Skeletal muscle satellite cell (primary cell): ENCODE measurements around the gene LRIG1.

Source experiments
- H3K27me3 ChIP-seq: 2 replicates; pipeline ENCODE4 v1.7.0; 2013; ENCODE audit warnings: low read length; ENCODE audit not compliant: control insufficient read depth, insufficient read depth
- H3K36me3 ChIP-seq: 2 replicates; pipeline ENCODE4 v1.7.0; 2013; ENCODE audit warnings: mild to moderate bottlenecking, control low read depth, low read length; ENCODE audit not compliant: insufficient read depth
- H3K4me1 ChIP-seq: 2 replicates; pipeline ENCODE4 v1.7.0; 2013; ENCODE audit warnings: low read length; ENCODE audit not compliant: control insufficient read depth, insufficient read depth
- H3K4me2 ChIP-seq: 2 replicates; pipeline ENCODE4 v1.7.0; 2013; ENCODE audit warnings: mild to moderate bottlenecking, low read length
- H3K4me3 ChIP-seq: 2 replicates; pipeline ENCODE4 v1.7.0; 2013; ENCODE audit warnings: low read length
- H3K9ac ChIP-seq: 2 replicates; pipeline ENCODE4 v1.7.0; 2013; ENCODE audit warnings: mild to moderate bottlenecking, low read depth, low read length, moderate library complexity
- H3K9me3 ChIP-seq: replicated peaks from 2 replicates; pipeline ENCODE4 v1.7.0; 2013; ENCODE audit warnings: mild to moderate bottlenecking, control low read depth, low read length

Gene LRIG1

DNA sequence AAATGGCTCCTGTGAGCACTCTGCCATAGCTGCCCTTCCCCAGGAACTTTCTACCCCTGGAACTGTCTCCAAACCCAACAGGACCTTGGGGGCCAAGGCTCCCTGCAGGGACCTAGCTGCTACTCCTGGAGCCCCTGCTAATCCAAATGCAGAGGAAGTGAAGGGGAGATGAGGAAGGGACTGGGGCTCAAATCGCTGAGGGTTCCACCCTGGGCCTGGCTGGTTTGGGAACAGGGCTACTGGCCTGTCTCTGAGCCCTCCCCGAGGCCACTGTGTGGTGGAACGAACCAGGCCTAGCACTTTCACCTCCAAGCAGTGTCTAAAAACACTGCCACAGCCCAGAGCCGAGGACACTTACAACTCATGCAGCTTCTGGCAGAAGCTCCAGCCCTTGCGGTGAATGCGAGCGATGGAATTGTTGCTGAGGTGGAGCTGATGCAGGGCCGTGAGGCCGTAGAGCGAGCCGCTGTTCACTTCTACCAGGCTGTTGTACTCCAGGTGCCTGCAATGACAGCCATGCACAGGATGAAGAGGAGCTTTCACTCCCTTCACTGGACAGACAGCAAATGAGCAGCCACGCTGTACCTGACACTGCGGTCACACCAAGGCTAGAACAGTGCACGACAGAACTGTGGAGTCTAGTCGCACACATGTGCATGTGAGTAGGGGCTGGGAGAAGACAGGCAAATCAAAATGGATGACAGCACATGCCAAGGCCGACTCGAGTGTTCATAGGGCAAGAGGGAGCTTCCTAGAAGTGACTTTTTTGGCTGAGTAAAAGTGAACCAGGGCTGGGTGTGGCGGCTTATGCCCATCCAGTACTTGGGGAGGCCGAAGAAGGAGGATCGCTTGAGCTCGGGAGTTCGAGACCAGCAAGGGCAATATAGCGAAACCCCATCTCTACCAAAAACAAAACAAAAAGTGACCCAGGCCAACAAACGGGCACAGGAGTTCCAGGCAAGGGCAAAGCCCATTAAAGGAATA is 90.8 kb downstream of the LRIG1 start:
- Histone ChIP-seq H3K4me1 (peaks cover 27% of the 10 kb centered on the region), H3K36me3 (no peaks in the 10 kb centered on the region), H3K9me3 (no peaks in the 10 kb centered on the region), H3K4me2 (no peak overlapping the region), H3K9ac (no peak overlapping the region), H3K27me3 (no peaks in the 10 kb centered on the region), H3K4me3 (no peak overlapping the region)

- no peaks in the 10 kb centered on the region for H3K27me3 ChIP-seq
- H3K4me2 ChIP-seq: no peak overlapping the region
- peaks cover 25% of the 10 kb centered on the region for H3K4me1 ChIP-seq
- no peak overlapping the region for H3K4me3 ChIP-seq
- no peak overlapping the region for H3K9ac ChIP-seq
- no peaks in the 10 kb centered on the region for H3K9me3 ChIP-seq
- no peaks in the 10 kb centered on the region for H3K36me3 ChIP-seq
These were observed 93.1 kb downstream of the LRIG1 start for GRCh38 chr3:66407611-66408218.

DNA sequence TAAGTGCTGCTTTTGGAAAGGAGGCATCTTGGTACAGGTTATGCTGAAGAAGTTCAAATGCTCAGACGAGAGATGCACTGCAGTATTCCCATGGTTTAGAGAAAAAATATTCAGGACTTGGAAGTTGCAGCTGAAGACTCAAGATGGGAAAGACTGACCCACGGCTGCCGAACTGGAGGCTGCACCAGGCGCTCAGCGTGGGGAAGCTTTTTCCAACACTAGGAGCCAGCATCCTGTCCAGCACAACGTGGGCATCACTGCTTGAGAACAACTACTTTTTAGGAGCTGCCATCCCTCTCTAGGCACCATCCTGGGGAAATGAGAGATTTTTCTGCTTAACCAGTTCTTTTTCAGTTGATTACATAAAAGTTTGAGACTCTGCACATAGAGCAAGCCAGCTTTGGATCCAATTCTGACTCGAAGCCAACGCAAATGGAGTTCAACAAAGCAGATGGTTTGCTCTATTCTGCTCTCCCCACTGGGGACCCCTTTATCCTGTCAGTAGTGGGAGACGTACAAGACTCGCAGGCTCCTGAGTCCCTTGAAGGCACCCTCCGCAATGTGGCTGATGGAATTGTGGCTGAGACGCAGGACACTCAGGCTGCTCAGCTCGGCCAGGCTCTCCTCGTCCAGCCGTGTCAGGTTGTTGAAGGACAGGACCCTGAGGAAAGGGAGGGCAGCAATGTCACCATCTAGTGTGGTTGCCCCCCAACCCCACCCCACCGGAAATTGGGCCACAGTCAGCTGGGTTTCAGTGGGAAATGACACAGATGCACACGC is 93.8 kb downstream of the LRIG1 start:
- H3K4me2 ChIP-seq: no peak overlapping the region
- no peak overlapping the region for H3K9ac ChIP-seq
- no peaks in the 10 kb centered on the region for H3K9me3 ChIP-seq
- no peaks in the 10 kb centered on the region for H3K27me3 ChIP-seq
- no peaks in the 10 kb centered on the region for H3K36me3 ChIP-seq
- H3K4me1 ChIP-seq: peaks cover 28% of the 10 kb centered on the region
- no peak overlapping the region for H3K4me3 ChIP-seq

DNA sequence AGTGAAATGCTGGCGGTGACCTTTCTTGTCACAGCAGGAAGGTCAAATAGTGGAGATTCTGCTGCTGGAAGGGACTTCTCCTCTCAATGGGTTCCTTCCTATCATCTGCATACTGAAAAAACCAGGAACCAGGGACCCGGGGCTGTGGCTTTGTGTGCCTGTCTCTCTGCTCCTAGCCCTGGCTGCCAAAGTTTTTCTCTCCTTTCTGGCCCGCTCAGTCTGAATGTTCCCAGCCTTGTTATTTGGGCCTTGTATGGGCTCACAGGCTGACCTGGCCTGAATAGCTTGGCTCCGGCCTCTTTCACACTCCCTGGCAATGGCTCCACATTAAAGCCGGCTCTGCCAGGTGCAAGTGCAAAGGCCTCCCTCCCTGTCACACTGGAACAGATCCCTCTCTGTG is 94.7 kb downstream of the LRIG1 start:
- no peaks in the 10 kb centered on the region for H3K36me3 ChIP-seq
- H3K4me3 ChIP-seq: no peak overlapping the region
- peaks cover 28% of the 10 kb centered on the region for H3K4me1 ChIP-seq
- H3K27me3 ChIP-seq: no peaks in the 10 kb centered on the region
- peak overlapping the region; percentile 23 for H3K4me2 ChIP-seq
- H3K9ac ChIP-seq: no peak overlapping the region
- no peaks in the 10 kb centered on the region for H3K9me3 ChIP-seq

GRCh38 chr3:66405701-66406091 is 95.1 kb downstream of the LRIG1 start:
- Histone ChIP-seq H3K9ac (no peak overlapping the region), H3K27me3 (no peaks in the 10 kb centered on the region), H3K9me3 (no peaks in the 10 kb centered on the region), H3K4me1 (peaks cover 30% of the 10 kb centered on the region), H3K4me2 (peak overlapping the region; percentile 23), H3K36me3 (no peaks in the 10 kb centered on the region), H3K4me3 (no peak overlapping the region)

DNA sequence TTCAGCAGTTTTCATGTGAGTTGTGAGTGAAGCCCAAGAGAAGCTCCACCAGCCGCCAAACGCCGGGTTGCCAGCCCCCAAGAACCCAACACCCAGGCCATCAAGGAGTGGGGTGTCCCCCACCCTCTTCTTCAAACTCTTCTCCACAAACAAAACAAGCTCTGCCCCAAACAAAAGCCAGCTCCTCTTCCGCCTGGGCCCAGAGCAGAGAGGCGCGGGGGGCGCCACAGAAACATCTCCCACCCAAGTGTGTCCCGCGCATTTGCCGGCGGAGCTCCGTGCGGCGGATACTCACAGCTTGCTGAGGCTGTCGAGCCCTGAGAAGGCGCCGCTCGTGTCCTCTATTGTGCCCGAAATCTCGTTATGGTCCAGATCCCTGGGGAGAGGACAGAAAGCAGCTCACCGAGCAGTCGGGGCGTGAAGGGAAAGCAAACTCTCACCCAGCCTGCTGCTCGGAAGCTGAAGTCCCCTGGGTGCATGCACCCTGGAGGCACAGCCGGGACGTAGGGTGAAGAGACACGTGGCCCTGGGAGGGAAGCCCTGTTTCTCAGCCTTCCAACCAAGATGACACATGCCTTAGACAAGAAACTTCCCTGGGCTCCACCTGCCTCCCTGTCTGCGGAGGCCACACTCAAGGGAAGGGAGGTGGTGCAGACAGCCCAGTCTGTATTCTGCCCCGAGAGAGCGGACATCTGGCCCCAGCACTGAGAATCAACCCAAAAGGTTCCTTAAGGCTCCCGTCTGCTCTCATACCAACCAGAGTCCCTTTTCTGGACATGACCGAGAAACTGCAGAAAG is 95.7 kb downstream of the LRIG1 start:
- no peaks in the 10 kb centered on the region for H3K36me3 ChIP-seq

GRCh38 chr3:66404197-66404596 is 96.6 kb downstream of the LRIG1 start:
- H3K36me3 ChIP-seq: no peaks in the 10 kb centered on the region
- H3K4me2 ChIP-seq: no peak overlapping the region
- H3K9ac ChIP-seq: no peak overlapping the region
- H3K4me3 ChIP-seq: no peak overlapping the region
- no peaks in the 10 kb centered on the region for H3K9me3 ChIP-seq
- H3K4me1 ChIP-seq: peaks cover 30% of the 10 kb centered on the region
- H3K27me3 ChIP-seq: no peaks in the 10 kb centered on the region

More for the DNA sequence above, 95.7 kb downstream of the LRIG1 start:
- H3K4me2 ChIP-seq: peak overlapping the region; percentile 23
- H3K4me1 ChIP-seq: peaks cover 30% of the 10 kb centered on the region
- no peak overlapping the region for H3K9ac ChIP-seq
- no peak overlapping the region for H3K4me3 ChIP-seq
- no peaks in the 10 kb centered on the region for H3K9me3 ChIP-seq
- H3K27me3 ChIP-seq: no peaks in the 10 kb centered on the region

GRCh38 chr3:66403323-66403990 is 97.4 kb downstream of the LRIG1 start:
- Histone ChIP-seq H3K4me1 (peaks cover 30% of the 10 kb centered on the region), H3K9ac (no peak overlapping the region), H3K27me3 (no peaks in the 10 kb centered on the region), H3K36me3 (no peaks in the 10 kb centered on the region), H3K9me3 (no peaks in the 10 kb centered on the region), H3K4me3 (no peak overlapping the region), H3K4me2 (no peak overlapping the region)

DNA sequence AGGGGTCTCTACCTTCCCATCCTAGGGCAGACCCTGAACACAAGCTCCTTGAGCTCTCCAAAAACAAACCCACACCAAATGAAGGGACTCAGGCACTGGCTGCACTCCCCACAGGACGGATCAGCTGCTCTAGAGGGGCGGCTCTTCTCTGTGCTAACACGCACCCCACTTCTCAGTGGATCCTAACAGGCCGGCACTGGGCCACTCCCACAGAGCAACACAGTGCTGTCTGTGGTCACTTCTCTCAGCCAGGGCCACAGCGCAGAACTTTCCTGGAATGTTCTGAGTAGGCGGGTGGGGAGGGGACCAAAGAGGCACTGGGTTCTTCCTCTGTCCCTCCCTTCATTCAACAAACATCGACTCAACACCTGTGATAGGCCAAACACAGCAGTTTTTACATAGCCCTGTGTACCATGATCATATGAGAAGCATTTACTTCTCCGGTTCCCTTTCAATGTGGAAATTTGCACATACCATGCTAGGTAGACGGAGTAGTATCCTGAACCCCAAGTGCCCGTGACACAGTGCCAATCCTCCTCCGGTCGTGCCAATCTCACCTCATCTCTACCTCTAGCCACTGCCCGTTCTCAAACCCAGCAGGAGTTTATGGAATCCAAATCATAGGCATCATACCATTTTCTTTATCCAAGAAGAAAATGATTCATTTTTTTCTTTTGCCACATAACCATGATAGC is 98.1 kb downstream of the LRIG1 start:
- Histone ChIP-seq H3K9me3 (no peaks in the 10 kb centered on the region), H3K4me1 (peaks cover 30% of the 10 kb centered on the region), H3K9ac (no peak overlapping the region), H3K36me3 (no peaks in the 10 kb centered on the region), H3K4me3 (no peak overlapping the region), H3K27me3 (no peaks in the 10 kb centered on the region), H3K4me2 (no peak overlapping the region)
